NCI-H146 (cell line): ENCODE data around the gene IGFL1.
"Not testable (repeated sequence)": the region's sequence is repeated elsewhere in the genome, so short reads cannot be mapped to it uniquely, and the experiment has no call there.

Source experiments
- DNase-seq: peaks from one replicate; lab custom pipeline; 2025; lab: John Stamatoyannopoulos, UW

IGFL1 gene

GRCh38 chr19:46202426-46202825, 27.1 kb upstream of the IGFL1 start:
- no peak for DNase-seq

- no peak for DNase-seq
Observed at GRCh38 chr19:46202872-46203860, 26.4 kb upstream of the IGFL1 start.

GRCh38 chr19:46204008-46204407, 25.5 kb upstream of the IGFL1 start:
- no peak for DNase-seq

- peak; percentile 17 for DNase-seq
Observed at GRCh38 chr19:46205183-46205984, 24.2 kb upstream of the IGFL1 start.

- DNase-seq, result no peak
Observed at GRCh38 chr19:46206176-46206575, 23.4 kb upstream of the IGFL1 start.

- no peak for DNase-seq
Observed at GRCh38 chr19:46206682-46207081, 22.9 kb upstream of the IGFL1 start.

- not testable (repeated sequence) for DNase-seq
Observed at GRCh38 chr19:46207858-46208257, 21.7 kb upstream of the IGFL1 start.

- DNase-seq, result no peak
Observed at GRCh38 chr19:46209051-46209450, 20.5 kb upstream of the IGFL1 start.

GRCh38 chr19:46209472-46209871, 20.1 kb upstream of the IGFL1 start:
- DNase-seq, result no peak

- no peak for DNase-seq
Observed at GRCh38 chr19:46210669-46211068, 18.9 kb upstream of the IGFL1 start.

- DNase-seq, result no peak
Observed at GRCh38 chr19:46211201-46211881, 18.2 kb upstream of the IGFL1 start.

GRCh38 chr19:46212592-46212991, 16.9 kb upstream of the IGFL1 start:
- not testable (repeated sequence) for DNase-seq

- no peak for DNase-seq
Observed at GRCh38 chr19:46213156-46213555, 16.4 kb upstream of the IGFL1 start.

GRCh38 chr19:46213806-46214205, 15.7 kb upstream of the IGFL1 start:
- DNase-seq, result no peak

- DNase-seq, result no peak
Observed at GRCh38 chr19:46216612-46217011, 12.9 kb upstream of the IGFL1 start.

- no peak for DNase-seq
Observed at GRCh38 chr19:46217476-46217875, 12.1 kb upstream of the IGFL1 start.

- DNase-seq, result no peak
Observed at GRCh38 chr19:46218160-46218559, 11.4 kb upstream of the IGFL1 start.

GRCh38 chr19:46220038-46220615, 9.4 kb upstream of the IGFL1 start:
- no peak for DNase-seq

GRCh38 chr19:46221152-46221551, 8.4 kb upstream of the IGFL1 start:
- no peak for DNase-seq

- no peak for DNase-seq
Observed at GRCh38 chr19:46221981-46222610, 7.4 kb upstream of the IGFL1 start.

GRCh38 chr19:46223787-46224186, 5.8 kb upstream of the IGFL1 start:
- DNase-seq, result not testable (repeated sequence)
